SJCRH30 (cell line): Measurements from ENCODE around the gene CD3D. TPM values are rescaled to one million over a fixed set of nuclear protein-coding genes. Genes with fewer than 3 reads are reported as not detected.
A peak's percentile ranks its signal among the peaks of the same experiment; 100 is the strongest.
"Not testable (repeated sequence)": the region's sequence is repeated elsewhere in the genome, so short reads cannot be mapped to it uniquely, and the experiment has no call there.

Experiments
- DNase-seq, 2 experiments: peaks; one replicate each; pipeline ENCODE4 v3.0.0-alpha.2; 2015 to 2020
- H3K27ac ChIP-seq: fragments of 250-450 bp; sonication (Bioruptor Pico); 2 replicates; pipeline ENCODE4 v1.5.1; 2020; ENCODE audit warnings: mild to moderate bottlenecking, moderate library complexity
- H3K27me3 ChIP-seq: fragments of 250-450 bp; sonication (Bioruptor Pico); 2 replicates; pipeline ENCODE4 v1.5.1; 2020; ENCODE audit warnings: mild to moderate bottlenecking, moderate library complexity
- H3K36me3 ChIP-seq: fragments of 250-450 bp; sonication (Bioruptor Pico); 2 replicates; pipeline ENCODE4 v1.5.1; 2020; ENCODE audit warnings: mild to moderate bottlenecking, moderate library complexity
- H3K4me1 ChIP-seq: fragments of 250-450 bp; sonication (Bioruptor Pico); 2 replicates; pipeline ENCODE4 v1.5.1; 2020; ENCODE audit warnings: mild to moderate bottlenecking, moderate library complexity
- H3K4me3 ChIP-seq: fragments of 250-450 bp; sonication (Bioruptor Pico); 2 replicates; pipeline ENCODE4 v1.5.1; 2020; ENCODE audit warnings: mild to moderate bottlenecking, moderate library complexity
- H3K9me3 ChIP-seq: fragments of 250-450 bp; sonication (Bioruptor Pico); replicated peaks from 2 replicates; pipeline ENCODE4 v1.5.1; 2020; ENCODE audit warnings: mild to moderate bottlenecking, moderate library complexity
- total RNA-seq: library from RNA; depleted of rRNA; stranded (reverse); fragments of >200 nt; shearing (Covaris generic); gene quantifications from 2 replicates; pipeline ENCODE4 v1.2.3, GENCODE V29; 2014

Gene CD3D
- total RNA-seq, 1 experiment from 2014 or later: not detected

- Histone ChIP-seq H3K4me3 (no peak overlapping the region), H3K4me1 (peaks cover 19% of the 10 kb centered on the region), H3K27me3 (no peaks in the 10 kb centered on the region), H3K27ac (no peak overlapping the region), H3K36me3 (no peaks in the 10 kb centered on the region), H3K9me3 (no peaks in the 10 kb centered on the region)
- DNase-seq: no peak
Observed at GRCh38 chr11:118319337-118319707, 23.2 kb downstream of the CD3D start.

GRCh38 chr11:118318581-118319336, 23.7 kb downstream of the CD3D start:
- Histone ChIP-seq H3K27ac (no peak overlapping the region), H3K4me3 (no peak overlapping the region), H3K27me3 (no peaks in the 10 kb centered on the region), H3K4me1 (peaks cover 24% of the 10 kb centered on the region), H3K36me3 (no peaks in the 10 kb centered on the region), H3K9me3 (no peaks in the 10 kb centered on the region)
- DNase-seq: no peak

GRCh38 chr11:118318124-118318523, 24.4 kb downstream of the CD3D start:
- H3K27ac ChIP-seq: no peak overlapping the region
- H3K4me3 ChIP-seq: no peak overlapping the region
- H3K9me3 ChIP-seq: no peaks in the 10 kb centered on the region
- no peak for DNase-seq
- H3K27me3 ChIP-seq: no peaks in the 10 kb centered on the region
- H3K36me3 ChIP-seq: no peaks in the 10 kb centered on the region
- H3K4me1 ChIP-seq: peaks cover 28% of the 10 kb centered on the region

GRCh38 chr11:118314988-118315411, 27.5 kb downstream of the CD3D start:
- H3K9me3 ChIP-seq: no peaks in the 10 kb centered on the region
- peaks cover 28% of the 10 kb centered on the region for H3K4me1 ChIP-seq
- peak overlapping the region; percentile 96 for H3K27ac ChIP-seq
- DNase-seq: no peak
- H3K27me3 ChIP-seq: no peaks in the 10 kb centered on the region
- H3K4me3 ChIP-seq: peak overlapping the region; percentile 52
- H3K36me3 ChIP-seq: no peaks in the 10 kb centered on the region

- peak in 1 of 2 experiments; percentile 7 for DNase-seq
- H3K4me1 ChIP-seq: peaks cover 28% of the 10 kb centered on the region
Observed at GRCh38 chr11:118313242-118313641, 29.3 kb downstream of the CD3D start.

GRCh38 chr11:118312328-118312727, 30.2 kb downstream of the CD3D start:
- no peaks in the 10 kb centered on the region for H3K27me3 ChIP-seq
- no peaks in the 10 kb centered on the region for H3K9me3 ChIP-seq
- H3K27ac ChIP-seq: no peak overlapping the region
- H3K36me3 ChIP-seq: no peaks in the 10 kb centered on the region
- DNase-seq: no peak
- no peak overlapping the region for H3K4me3 ChIP-seq
- H3K4me1 ChIP-seq: peaks cover 27% of the 10 kb centered on the region

More at GRCh38 chr11:118313242-118313641, 29.3 kb downstream of the CD3D start:
- H3K9me3 ChIP-seq: no peaks in the 10 kb centered on the region
- no peak overlapping the region for H3K27ac ChIP-seq
- H3K27me3 ChIP-seq: no peaks in the 10 kb centered on the region
- no peaks in the 10 kb centered on the region for H3K36me3 ChIP-seq
- no peak overlapping the region for H3K4me3 ChIP-seq

GRCh38 chr11:118311518-118311917, 31.0 kb downstream of the CD3D start:
- Histone ChIP-seq H3K4me3 (no peak overlapping the region), H3K27ac (no peak overlapping the region), H3K36me3 (no peaks in the 10 kb centered on the region), H3K4me1 (peaks cover 21% of the 10 kb centered on the region), H3K27me3 (no peaks in the 10 kb centered on the region), H3K9me3 (no peaks in the 10 kb centered on the region)
- no peak for DNase-seq

- Histone ChIP-seq H3K27ac (no peak overlapping the region), H3K27me3 (no peaks in the 10 kb centered on the region)
Observed at GRCh38 chr11:118310781-118311485, 31.6 kb downstream of the CD3D start.

GRCh38 chr11:118310271-118310670, 32.2 kb downstream of the CD3D start:
- Histone ChIP-seq H3K27ac (no peak overlapping the region), H3K36me3 (no peaks in the 10 kb centered on the region), H3K4me3 (no peak overlapping the region), H3K4me1 (peaks cover 17% of the 10 kb centered on the region), H3K9me3 (no peaks in the 10 kb centered on the region), H3K27me3 (no peaks in the 10 kb centered on the region)
- no peak for DNase-seq

More at GRCh38 chr11:118310781-118311485, 31.6 kb downstream of the CD3D start:
- Histone ChIP-seq H3K4me1 (peaks cover 21% of the 10 kb centered on the region), H3K4me3 (no peak overlapping the region), H3K9me3 (no peaks in the 10 kb centered on the region), H3K36me3 (no peaks in the 10 kb centered on the region)
- DNase-seq: peak in 1 of 2 experiments; percentile 24

- not testable (repeated sequence) for H3K9me3 ChIP-seq, H3K4me3 ChIP-seq, H3K27me3 ChIP-seq, H3K36me3 ChIP-seq, DNase-seq, H3K27ac ChIP-seq, H3K4me1 ChIP-seq
Observed at GRCh38 chr11:118308995-118309528, 33.4 kb downstream of the CD3D start.

GRCh38 chr11:118306556-118306955, 35.9 kb downstream of the CD3D start:
- DNase-seq: no peak
- H3K4me1 ChIP-seq: no peaks in the 10 kb centered on the region
- no peaks in the 10 kb centered on the region for H3K36me3 ChIP-seq
- no peak overlapping the region for H3K4me3 ChIP-seq
- no peak overlapping the region for H3K27ac ChIP-seq
- H3K9me3 ChIP-seq: no peaks in the 10 kb centered on the region
- no peaks in the 10 kb centered on the region for H3K27me3 ChIP-seq

- Histone ChIP-seq H3K27ac (no peak overlapping the region), H3K9me3 (no peaks in the 10 kb centered on the region), H3K4me1 (no peaks in the 10 kb centered on the region), H3K4me3 (no peak overlapping the region), H3K36me3 (no peaks in the 10 kb centered on the region), H3K27me3 (no peaks in the 10 kb centered on the region)
- DNase-seq: no peak
Observed at GRCh38 chr11:118305726-118306125, 36.8 kb downstream of the CD3D start.

GRCh38 chr11:118304568-118305248, 37.8 kb downstream of the CD3D start, which contains the start of gene CD3E:
TSS of gene CD3E (plus strand) at chr11:118304730. CDS start at chr11:118304953, 223 bp downstream.
- no peak for DNase-seq
- no peaks in the 10 kb centered on the region for H3K9me3 ChIP-seq
- no peaks in the 10 kb centered on the region for H3K27me3 ChIP-seq
- H3K4me1 ChIP-seq: no peaks in the 10 kb centered on the region
- no peak within 1 kb of the TSS for H3K27ac ChIP-seq
- no peak within 1 kb of the TSS for H3K4me3 ChIP-seq
- H3K36me3 ChIP-seq: no peaks in the 10 kb centered on the region

GRCh38 chr11:118304227-118304567, 38.3 kb downstream of the CD3D start:
- H3K9me3 ChIP-seq: no peaks in the 10 kb centered on the region
- H3K36me3 ChIP-seq: no peaks in the 10 kb centered on the region
- H3K4me1 ChIP-seq: no peaks in the 10 kb centered on the region
- DNase-seq: no peak
- no peak overlapping the region for H3K4me3 ChIP-seq
- no peaks in the 10 kb centered on the region for H3K27me3 ChIP-seq
- H3K27ac ChIP-seq: no peak overlapping the region
